Thymus (tissue), 11 donors: ENCODE measurements around the gene KCNIP4. TPM values are rescaled to one million over a fixed set of nuclear protein-coding genes. Genes with fewer than 3 reads are reported as not detected.
A peak's percentile ranks its signal among the peaks of the same experiment; 100 is the strongest.
"Not testable (repeated sequence)": the region's sequence is repeated elsewhere in the genome, so short reads cannot be mapped to it uniquely, and the experiment has no call there.

ENCODE experiments used
- DNase-seq, 9 donors: peaks; one replicate each; pipeline ENCODE4 v3.0.0-alpha.2; 2013; ENCODE audit warnings: low spot score in 9 of 9, low read depth in 6 of 9, missing footprints in 1 of 9
- H3K27ac ChIP-seq, 2 donors: one replicate each; pipeline ENCODE4 v1.5.1; 2013; ENCODE audit warnings: control low read depth in 1 of 2, low read depth in 1 of 2, low read length in 1 of 2, mild to moderate bottlenecking in 1 of 2, moderate library complexity in 1 of 2
- H3K27me3 ChIP-seq, 2 donors: one replicate each; pipeline ENCODE4 v1.5.1; 2013; ENCODE audit warnings: low read length in 1 of 2; ENCODE audit not compliant: control insufficient read depth in 2 of 2, insufficient read depth in 1 of 2
- H3K36me3 ChIP-seq, 2 donors: one replicate each; pipeline ENCODE4 v1.5.1; 2013; ENCODE audit warnings: low read length in 1 of 2, mild to moderate bottlenecking in 1 of 2, moderate library complexity in 1 of 2; ENCODE audit not compliant: control insufficient read depth in 2 of 2, insufficient read depth in 2 of 2
- H3K4me1 ChIP-seq, 2 donors: one replicate each; pipeline ENCODE4 v1.5.1; 2013; ENCODE audit warnings: low read length in 2 of 2; ENCODE audit not compliant: control insufficient read depth in 2 of 2, insufficient read depth in 2 of 2
- H3K4me3 ChIP-seq, 2 donors: one replicate each; pipeline ENCODE4 v1.5.1; 2013; ENCODE audit warnings: low read length in 2 of 2, control low read depth in 1 of 2, mild to moderate bottlenecking in 1 of 2
- H3K9me3 ChIP-seq, 2 donors: one replicate each; pipeline ENCODE4 v1.5.1; 2013; ENCODE audit warnings: low read length in 1 of 2, mild to moderate bottlenecking in 1 of 2; ENCODE audit not compliant: control insufficient read depth in 2 of 2, insufficient read depth in 1 of 2
- WGBS: extraction: QIAGEN DNeasy Blood & Tissue Kit; methylation state at CpG from one replicate; pipeline ENCODE4 v1.1.7; 2013; 5-methylcytosine and 5-hydroxymethylcytosine counted together
- polyA plus RNA-seq: library from polyadenylated mRNA; stranded (reverse); fragments of 200-250 nt; gene quantifications from one replicate; pipeline ENCODE4 v1.2.3, GENCODE V29; 2013
- total RNA-seq: library from RNA; stranded (reverse); fragments of 120-200 nt; gene quantifications from one replicate; pipeline ENCODE4 v1.2.4, GENCODE V29; 2013
- donor health status: healthy.

The KCNIP4 gene
- total and polyA plus RNA-seq, 2 donors: 0.07 TPM; not detected in 1

DNA sequence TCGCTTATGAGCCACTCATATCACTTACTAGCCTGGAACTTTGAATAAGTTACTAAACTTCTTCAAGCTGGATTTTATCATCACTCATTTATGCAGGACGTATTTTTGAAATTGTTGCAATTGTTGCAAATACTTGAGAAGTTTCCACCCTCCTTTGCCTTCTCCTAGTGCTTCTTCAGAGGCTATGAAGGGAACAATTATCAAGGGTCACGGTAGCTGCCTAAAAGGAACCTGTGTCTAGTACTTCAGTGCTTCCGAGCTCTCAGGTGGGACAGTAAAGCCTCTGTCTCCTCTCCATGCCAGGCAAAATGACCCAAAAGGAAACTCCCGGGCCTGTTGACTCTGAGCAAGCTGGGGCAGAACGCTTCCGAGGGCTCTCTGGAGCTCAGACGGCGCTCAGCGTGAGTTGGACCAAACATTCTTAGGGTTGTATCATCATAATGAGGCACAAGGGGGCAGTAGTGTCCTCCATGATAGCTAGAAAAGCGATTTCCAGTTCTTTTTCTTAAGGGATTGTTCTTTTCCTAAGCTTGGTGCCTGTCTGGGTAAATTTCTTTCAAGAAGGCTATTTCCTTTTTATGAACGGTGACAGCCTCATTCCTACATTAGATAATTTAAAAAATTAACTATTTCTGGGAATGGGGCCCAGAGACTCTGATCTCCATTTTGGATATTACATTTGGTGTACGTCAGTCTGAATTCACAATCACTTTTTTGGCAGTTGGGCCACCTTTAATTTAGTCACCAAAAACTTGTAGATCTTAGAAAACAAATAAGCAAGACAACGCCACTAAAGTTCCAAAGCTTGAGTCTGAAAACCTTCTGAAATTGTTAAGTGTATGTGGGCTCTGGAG lies 1175.2 kb downstream of the KCNIP4 start:
- Histone ChIP-seq H3K27ac (no peak overlapping the region), H3K4me3 (no peak overlapping the region), H3K4me1 (no peaks in the 10 kb centered on the region), H3K9me3 (no peaks in the 10 kb centered on the region), H3K27me3 (no peaks in the 10 kb centered on the region), H3K36me3 (no peaks in the 10 kb centered on the region)
- DNase-seq: peak in 6 of 9 donors; percentile 1 to 33 (median 5)
- WGBS: 42% methylated on average over 14 of the region's 14 CpGs

GRCh38 chr4:20764366-20764992 lies 1184.1 kb downstream of the KCNIP4 start:
- Histone ChIP-seq H3K27me3 (no peaks in the 10 kb centered on the region), H3K9me3 (no peaks in the 10 kb centered on the region), H3K4me3 (no peak overlapping the region), H3K36me3 (no peaks in the 10 kb centered on the region), H3K27ac (no peak overlapping the region), H3K4me1 (no peaks in the 10 kb centered on the region)
- 93% methylated on average over 13 of the region's 13 CpGs for WGBS
- DNase-seq: no peak

GRCh38 chr4:20761826-20762225 lies 1186.7 kb downstream of the KCNIP4 start:
- 93% methylated on average over 1 of the region's 1 CpG for WGBS
- H3K27me3 ChIP-seq: no peaks in the 10 kb centered on the region
- no peaks in the 10 kb centered on the region for H3K36me3 ChIP-seq
- no peak for DNase-seq
- no peaks in the 10 kb centered on the region for H3K9me3 ChIP-seq
- H3K4me3 ChIP-seq: no peak overlapping the region
- H3K27ac ChIP-seq: no peak overlapping the region
- H3K4me1 ChIP-seq: no peaks in the 10 kb centered on the region

- H3K9me3 ChIP-seq: no peaks in the 10 kb centered on the region
- H3K27me3 ChIP-seq: no peaks in the 10 kb centered on the region
- H3K4me1 ChIP-seq: no peaks in the 10 kb centered on the region
- DNase-seq: no peak
- no peak overlapping the region for H3K27ac ChIP-seq
- no peak overlapping the region for H3K4me3 ChIP-seq
- H3K36me3 ChIP-seq: no peaks in the 10 kb centered on the region
These were observed 1187.2 kb downstream of the KCNIP4 start for GRCh38 chr4:20761382-20761781.

GRCh38 chr4:20760053-20760452 lies 1188.5 kb downstream of the KCNIP4 start:
- Histone ChIP-seq H3K27ac (no peak overlapping the region), H3K9me3 (no peaks in the 10 kb centered on the region), H3K36me3 (no peaks in the 10 kb centered on the region), H3K4me3 (no peak overlapping the region), H3K4me1 (no peaks in the 10 kb centered on the region), H3K27me3 (no peaks in the 10 kb centered on the region)
- 94% methylated on average over 2 of the region's 2 CpGs for WGBS
- no peak for DNase-seq

DNA sequence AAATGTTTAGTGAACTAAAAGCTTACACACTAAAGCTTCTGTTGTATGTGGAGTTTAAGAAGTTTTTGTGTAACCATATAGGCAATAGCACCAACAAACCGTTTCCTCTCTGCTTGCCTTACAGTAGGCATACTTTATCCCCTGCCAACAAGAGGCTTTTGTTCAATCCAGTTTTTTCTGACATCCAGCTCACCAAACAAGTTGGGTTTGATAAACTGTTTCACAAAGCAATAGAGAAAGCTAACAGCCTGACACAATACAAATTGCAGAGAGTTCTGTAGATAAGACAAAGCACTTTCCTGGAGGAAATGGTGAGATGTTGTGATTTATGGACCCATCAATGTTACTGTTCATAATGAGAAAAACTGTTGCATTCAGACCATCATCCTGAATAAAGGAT lies 1194.5 kb downstream of the KCNIP4 start:
- no peaks in the 10 kb centered on the region for H3K36me3 ChIP-seq
- H3K27ac ChIP-seq: no peak overlapping the region
- H3K4me3 ChIP-seq: no peak overlapping the region
- no peaks in the 10 kb centered on the region for H3K4me1 ChIP-seq
- H3K9me3 ChIP-seq: no peaks in the 10 kb centered on the region
- no peaks in the 10 kb centered on the region for H3K27me3 ChIP-seq
- DNase-seq: no peak
- WGBS: 95% methylated on average over 1 of the region's 1 CpG

DNA sequence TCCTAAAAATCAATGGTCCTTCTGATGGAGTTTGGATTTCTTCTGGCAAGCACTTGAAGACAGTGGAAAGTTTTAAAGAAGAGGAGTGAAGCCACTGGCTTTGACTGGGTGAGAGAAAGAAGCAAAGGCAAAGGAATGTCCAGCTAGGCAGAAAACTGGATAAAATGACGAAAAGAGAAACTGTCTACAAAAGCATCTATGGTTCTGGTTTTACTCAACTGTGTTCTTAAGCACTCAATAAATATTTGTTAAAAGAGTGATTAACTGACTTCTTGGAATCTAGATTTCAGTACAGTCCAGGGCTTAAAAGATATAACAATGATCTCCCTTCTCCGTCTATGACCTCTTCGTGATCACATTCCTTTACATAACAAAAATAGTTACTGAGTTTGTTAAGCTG lies 1195.9 kb downstream of the KCNIP4 start:
- Histone ChIP-seq H3K4me3 (no peak overlapping the region), H3K36me3 (no peaks in the 10 kb centered on the region), H3K9me3 (no peaks in the 10 kb centered on the region), H3K4me1 (no peaks in the 10 kb centered on the region), H3K27me3 (no peaks in the 10 kb centered on the region), H3K27ac (no peak overlapping the region)
- 96% methylated on average over 3 of the region's 3 CpGs for WGBS
- no peak for DNase-seq

GRCh38 chr4:20746000-20746399 lies 1202.6 kb downstream of the KCNIP4 start:
- not testable (repeated sequence) for H3K4me3 ChIP-seq, H3K36me3 ChIP-seq, H3K27ac ChIP-seq, DNase-seq, H3K27me3 ChIP-seq, H3K9me3 ChIP-seq, H3K4me1 ChIP-seq
- WGBS: 95% methylated on average over 4 of the region's 4 CpGs

DNA sequence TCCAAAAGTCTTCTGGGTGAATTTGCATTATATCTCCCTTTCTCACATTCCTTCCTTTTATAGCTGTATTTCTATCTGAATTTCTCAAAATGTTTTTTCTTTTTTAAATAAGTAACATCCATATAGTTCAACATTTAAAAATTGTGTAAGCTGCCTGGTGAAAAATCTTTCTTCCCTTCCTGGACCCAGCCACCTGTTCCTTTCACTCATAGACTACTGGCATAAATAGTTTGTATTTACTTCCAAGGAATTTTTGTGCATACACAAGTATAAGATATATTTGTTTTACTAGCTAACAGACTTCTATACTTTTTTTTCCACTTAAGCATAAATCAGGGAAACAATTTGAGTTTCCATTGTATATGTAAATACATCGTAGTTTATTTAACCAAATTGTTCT lies 1212.6 kb downstream of the KCNIP4 start:
- peaks cover 0 to 4% of the 10 kb centered on the region in 2 donors for H3K36me3 ChIP-seq
- no peak for DNase-seq

More for the DNA sequence above, 1212.6 kb downstream of the KCNIP4 start:
- no peak overlapping the region for H3K27ac ChIP-seq
- H3K27me3 ChIP-seq: no peaks in the 10 kb centered on the region
- WGBS: 97% methylated on average over 1 of the region's 1 CpG
- H3K4me3 ChIP-seq: no peak overlapping the region
- H3K9me3 ChIP-seq: peaks cover 2 to 11% of the 10 kb centered on the region in 2 donors
- no peaks in the 10 kb centered on the region for H3K4me1 ChIP-seq
